SK-N-MC (cell line): ENCODE measurements around the gene SLC15A2.

ENCODE experiments used
- EZH2 ChIP-seq: fragments of 200-600 bp; sonication (generic); IDR thresholded peaks from one replicate; pipeline ENCODE4 v1.6.1; 2017; ENCODE audit warnings: antibody characterized with exemption
- FOXP2 ChIP-seq: optimal IDR thresholded peaks from 2 replicates; pipeline ENCODE3; 2011; ENCODE audit warnings: mild to moderate bottlenecking, moderate library complexity; ENCODE audit not compliant: insufficient read depth; ENCODE audit errors: extremely low read length, control extremely low read depth
- POLR2AphosphoS5 ChIP-seq: IDR thresholded peaks from 2 replicates; pipeline ENCODE4 v1.6.1; 2012; ENCODE audit warnings: mild to moderate bottlenecking, low read depth, low read length, borderline replicate concordance

GRCh38 chr3:121844892-121845291 is 49.3 kb upstream of the SLC15A2 start:
- TF ChIP-seq POLR2AphosphoS5 (no peak), EZH2 (no peak), FOXP2 (no peak)
